Keratinocyte (primary cell): ENCODE measurements around the gene ZNF132. TPM values are rescaled to one million over a fixed set of nuclear protein-coding genes. Genes with fewer than 3 reads are reported as not detected.

Experiments
- DNase-seq: peaks from one replicate; pipeline ENCODE4 v3.0.0-alpha.2; 2011; ENCODE audit warnings: low read depth, missing footprints, low spot score
- FAIRE-seq: peaks from 2 replicates; lab custom pipeline; 2011; peaks lifted over from hg19 to GRCh38; lab: Jason Lieb, UNC
- H2AFZ ChIP-seq: 2 replicates; pipeline ENCODE4 v1.6.0; 2012; ENCODE audit warnings: low read length, control low read depth, inconsistent platforms; ENCODE audit not compliant: control insufficient read depth
- H3K27ac ChIP-seq: 2 replicates; pipeline ENCODE4 v1.5.1; 2011; ENCODE audit warnings: low read length; ENCODE audit not compliant: control insufficient read depth, insufficient read depth
- H3K27me3 ChIP-seq: 3 replicates; pipeline ENCODE4 v1.6.0; 2011; ENCODE audit warnings: low read length; ENCODE audit not compliant: control insufficient read depth, insufficient read depth; ENCODE audit errors: extremely low read depth
- H3K36me3 ChIP-seq, 2 experiments: 2 replicates in 1 of 2; 3 replicates in 1 of 2; pipeline ENCODE4 v1.5.1; 2011; ENCODE audit warnings: low read length in 2 of 2, mild to moderate bottlenecking in 1 of 2; ENCODE audit not compliant: control insufficient read depth in 2 of 2, insufficient read depth in 2 of 2; ENCODE audit errors: extremely low read depth in 1 of 2
- H3K4me1 ChIP-seq: 3 replicates; pipeline ENCODE4 v1.5.1; 2011; ENCODE audit warnings: low read length; ENCODE audit not compliant: control insufficient read depth, insufficient read depth; ENCODE audit errors: extremely low read depth
- H3K4me2 ChIP-seq: 3 replicates; pipeline ENCODE4 v1.6.0; 2011; ENCODE audit warnings: low read depth, low read length; ENCODE audit not compliant: control insufficient read depth, insufficient read depth; ENCODE audit errors: extremely low read depth
- H3K4me3 ChIP-seq, 3 experiments: fragments of 200-600 bp in 1 of 3; sonication (generic) in 1 of 3; 2 replicates in 2 of 3; 3 replicates in 1 of 3; pipeline ENCODE4 v1.5.1; 2011 to 2016; ENCODE audit warnings: low read length in 3 of 3, mild to moderate bottlenecking in 3 of 3, control low read depth in 2 of 3, inconsistent platforms in 1 of 3, low read depth in 1 of 3, mixed read lengths in 1 of 3, mixed run types in 1 of 3, moderate library complexity in 1 of 3; ENCODE audit not compliant: control insufficient read depth in 2 of 3, insufficient read depth in 2 of 3; ENCODE audit errors: extremely low read depth in 1 of 3
- H3K79me2 ChIP-seq: 2 replicates; pipeline ENCODE4 v1.6.0; 2012; ENCODE audit warnings: low read length; ENCODE audit not compliant: control insufficient read depth, insufficient read depth
- H3K9ac ChIP-seq: 3 replicates; pipeline ENCODE4 v1.6.0; 2011; ENCODE audit warnings: low read length; ENCODE audit not compliant: control insufficient read depth, insufficient read depth; ENCODE audit errors: extremely low read depth
- H3K9me1 ChIP-seq: 3 replicates; pipeline ENCODE4 v1.6.0; 2011; ENCODE audit warnings: low read length; ENCODE audit not compliant: control insufficient read depth, insufficient read depth; ENCODE audit errors: extremely low read depth
- H3K9me3 ChIP-seq: 2 replicates; pipeline ENCODE4 v1.5.1; 2012; ENCODE audit warnings: low read depth, low read length; ENCODE audit not compliant: control insufficient read depth
- H4K20me1 ChIP-seq: 3 replicates; pipeline ENCODE4 v1.6.0; 2011; ENCODE audit warnings: low read length; ENCODE audit not compliant: control insufficient read depth, insufficient read depth; ENCODE audit errors: extremely low read depth
- EZH2 ChIP-seq: IDR thresholded peaks from one replicate; pipeline ENCODE4 v1.6.1; 2012; ENCODE audit warnings: inconsistent platforms, mild to moderate bottlenecking, low read length, moderate library complexity
- dilution Hi-C: fragments of 300-500 bp; cut with MboI; formaldehyde crosslinking; loops from one replicate; pipeline ENCODE4 v1.7.0; 2020; ENCODE audit warnings: low sequenced_read_pairs; ENCODE audit not compliant: extremely low pct_ligation_motif_present
- polyA plus RNA-seq, 5 experiments: library from polyadenylated mRNA; depleted of rRNA in 3 of 5; stranded (reverse) in 3 of 5; stranded (forward) in 1 of 5; unstranded in 1 of 5; fragments of >200 nt; gene quantifications; 1 replicate in 1 of 5; 2 replicates in 3 of 5; 3 replicates in 1 of 5; pipeline versions ENCODE4 v1.2.1 to v1.2.3, GENCODE V29; 2011 to 2012; ENCODE audit warnings: missing spikeins in 2 of 5, low read depth in 1 of 5, low replicate concordance in 1 of 5
- TF ChIP-seq, protein P1 (sequence below), 3 experiments: IDR thresholded peaks in 1 of 3; conservative IDR thresholded peaks in 1 of 3; optimal IDR thresholded peaks in 1 of 3; 2 replicates in 2 of 3; 3 replicates in 1 of 3; pipeline versions ENCODE3 to v1.5.1; 2011; ENCODE audit warnings: low read length in 3 of 3, mild to moderate bottlenecking in 3 of 3, moderate library complexity in 2 of 3, control low read depth in 1 of 3, inconsistent platforms in 1 of 3; ENCODE audit not compliant: insufficient read depth in 2 of 3; ENCODE audit errors: extremely low read depth in 1 of 3

ZNF132 gene
- polyA plus RNA-seq, 1 donor (not counting 4 experiments of a cell fraction or from before 2014, with no cell fraction given): 1.6 TPM

DNA sequence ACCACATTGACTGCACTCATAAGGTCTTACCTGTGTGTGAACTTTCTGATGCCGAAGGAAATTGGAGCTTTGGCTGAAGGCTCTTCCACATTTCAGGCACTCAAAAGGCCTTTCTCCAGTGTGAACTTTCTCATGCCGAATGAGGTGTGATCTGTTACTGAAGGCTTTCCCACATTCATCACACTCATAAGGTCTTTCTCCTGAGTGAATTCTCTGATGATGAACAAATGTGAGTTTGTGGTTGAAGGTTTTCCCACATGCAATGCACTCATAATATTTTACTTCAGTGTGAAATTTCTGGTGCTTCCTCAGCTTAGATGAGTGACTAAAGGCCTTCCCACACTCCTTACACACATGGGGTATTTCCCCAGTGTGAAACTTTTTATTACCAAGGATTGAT is 5.7 kb downstream of the ZNF132 start:
- Histone ChIP-seq H3K79me2 (peaks cover 3% of the 10 kb centered on the region), H3K4me3 (no peak overlapping the region), H3K9me3 (peaks cover 46% of the 10 kb centered on the region), H4K20me1 (no peaks in the 10 kb centered on the region), H3K27me3 (no peaks in the 10 kb centered on the region), H2AFZ (no peak overlapping the region), H3K4me1 (peaks cover 2% of the 10 kb centered on the region), H3K36me3 (peaks cover 17 to 21% of the 10 kb centered on the region in 2 experiments), H3K27ac (no peak overlapping the region), H3K9me1 (no peaks in the 10 kb centered on the region), H3K4me2 (no peak overlapping the region), H3K9ac (no peak overlapping the region)
- TF ChIP-seq EZH2: no peak
- dilution Hi-C loops: no loop called here
- DNase-seq (no peak), FAIRE-seq (no peak)

DNA sequence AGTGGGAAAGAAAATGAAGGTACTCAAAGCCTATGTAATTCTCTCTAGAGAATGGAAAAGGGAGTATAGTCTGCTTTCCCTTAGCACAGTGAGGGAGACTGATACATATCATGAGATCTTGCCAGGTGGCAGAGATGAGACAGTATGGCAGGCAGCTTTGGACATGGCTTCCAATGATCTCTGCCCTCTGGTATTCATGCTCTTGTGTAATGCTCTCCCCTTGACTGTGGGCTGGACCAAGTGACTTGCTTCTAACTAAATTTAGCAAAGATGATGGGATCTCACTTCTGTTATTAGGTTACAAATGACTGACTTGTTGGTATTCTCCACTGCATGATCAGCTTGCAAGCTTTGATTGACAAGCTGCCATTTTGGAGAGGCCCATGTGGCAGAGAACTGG is 10.2 kb downstream of the ZNF132 start:
- Histone ChIP-seq H3K27me3 (no peaks in the 10 kb centered on the region), H3K27ac (no peak overlapping the region), H3K79me2 (no peaks in the 10 kb centered on the region), H3K4me2 (no peak overlapping the region), H3K4me3 (no peak overlapping the region), H3K4me1 (peaks cover 16% of the 10 kb centered on the region), H3K9me1 (no peaks in the 10 kb centered on the region), H3K9me3 (peaks cover 37% of the 10 kb centered on the region), H3K36me3 (peaks cover 14 to 17% of the 10 kb centered on the region in 2 experiments), H3K9ac (no peak overlapping the region), H4K20me1 (no peaks in the 10 kb centered on the region), H2AFZ (no peak overlapping the region)
- no peak for TF ChIP-seq EZH2
- TF ChIP-seq, protein P1, sequence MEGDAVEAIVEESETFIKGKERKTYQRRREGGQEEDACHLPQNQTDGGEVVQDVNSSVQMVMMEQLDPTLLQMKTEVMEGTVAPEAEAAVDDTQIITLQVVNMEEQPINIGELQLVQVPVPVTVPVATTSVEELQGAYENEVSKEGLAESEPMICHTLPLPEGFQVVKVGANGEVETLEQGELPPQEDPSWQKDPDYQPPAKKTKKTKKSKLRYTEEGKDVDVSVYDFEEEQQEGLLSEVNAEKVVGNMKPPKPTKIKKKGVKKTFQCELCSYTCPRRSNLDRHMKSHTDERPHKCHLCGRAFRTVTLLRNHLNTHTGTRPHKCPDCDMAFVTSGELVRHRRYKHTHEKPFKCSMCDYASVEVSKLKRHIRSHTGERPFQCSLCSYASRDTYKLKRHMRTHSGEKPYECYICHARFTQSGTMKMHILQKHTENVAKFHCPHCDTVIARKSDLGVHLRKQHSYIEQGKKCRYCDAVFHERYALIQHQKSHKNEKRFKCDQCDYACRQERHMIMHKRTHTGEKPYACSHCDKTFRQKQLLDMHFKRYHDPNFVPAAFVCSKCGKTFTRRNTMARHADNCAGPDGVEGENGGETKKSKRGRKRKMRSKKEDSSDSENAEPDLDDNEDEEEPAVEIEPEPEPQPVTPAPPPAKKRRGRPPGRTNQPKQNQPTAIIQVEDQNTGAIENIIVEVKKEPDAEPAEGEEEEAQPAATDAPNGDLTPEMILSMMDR (optimal IDR thresholded peaks at IDR 0.05 in 1 of 3, IDR thresholded peaks at IDR 0.05 in 1 of 3, conservative IDR thresholded peaks at IDR 0.05 in 1 of 3; ENCODE audit: extremely low read depth in 1 of 3, insufficient read depth in 2 of 3, low read length in 3 of 3): no peak
- no peak for DNase-seq
- FAIRE-seq: no peak
- dilution Hi-C loops: no loop called here

DNA sequence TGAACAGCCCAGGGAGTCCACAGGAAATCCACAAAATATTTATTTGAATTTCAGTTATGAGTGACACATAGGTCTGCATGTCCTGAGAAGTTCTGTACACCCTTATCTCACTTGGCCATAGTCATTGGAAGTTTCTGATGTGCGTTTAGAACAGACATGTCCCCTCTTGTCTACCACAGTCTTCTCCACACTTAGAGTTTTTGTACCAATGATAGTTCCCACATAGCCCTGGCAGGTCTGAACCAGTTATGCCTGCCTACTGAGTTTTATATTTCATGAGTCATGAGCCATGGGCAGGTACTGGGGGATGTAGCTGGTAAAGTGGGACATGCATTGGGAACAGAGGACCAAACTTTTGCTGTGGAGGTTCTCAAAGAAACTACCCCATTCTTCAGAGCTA is 11.3 kb downstream of the ZNF132 start:
- TF ChIP-seq, protein P1 (optimal IDR thresholded peaks at IDR 0.05 in 1 of 3, IDR thresholded peaks at IDR 0.05 in 1 of 3, conservative IDR thresholded peaks at IDR 0.05 in 1 of 3; ENCODE audit: extremely low read depth in 1 of 3, insufficient read depth in 2 of 3, low read length in 3 of 3): no peak
- no peak for TF ChIP-seq EZH2
- Histone ChIP-seq H3K4me2 (peak overlapping the region; percentile 58), H4K20me1 (no peaks in the 10 kb centered on the region), H3K79me2 (no peaks in the 10 kb centered on the region), H3K27ac (peak overlapping the region; percentile 58), H3K9ac (peak overlapping the region; percentile 18), H3K4me1 (peaks cover 16% of the 10 kb centered on the region), H3K27me3 (no peaks in the 10 kb centered on the region), H3K9me3 (peaks cover 26% of the 10 kb centered on the region), H3K9me1 (no peaks in the 10 kb centered on the region), H3K4me3 (peak overlapping the region in 2 of 3 experiments; percentile 6 to 30), H2AFZ (peak overlapping the region; percentile 17), H3K36me3 (peaks cover 4 to 6% of the 10 kb centered on the region in 2 experiments)
- FAIRE-seq (peak; percentile 97), DNase-seq (peak; percentile 79)
- dilution Hi-C loops: no loop called here
